SKM-1 (cell line): Measurements from ENCODE around the gene MGLL.
A peak's percentile ranks its signal among the peaks of the same experiment; 100 is the strongest.

Experiments used
- DNase-seq: peaks from one replicate; lab custom pipeline; 2025; ENCODE audit not compliant: unreplicated experiment; lab: John Stamatoyannopoulos, UW

Gene MGLL

DNA sequence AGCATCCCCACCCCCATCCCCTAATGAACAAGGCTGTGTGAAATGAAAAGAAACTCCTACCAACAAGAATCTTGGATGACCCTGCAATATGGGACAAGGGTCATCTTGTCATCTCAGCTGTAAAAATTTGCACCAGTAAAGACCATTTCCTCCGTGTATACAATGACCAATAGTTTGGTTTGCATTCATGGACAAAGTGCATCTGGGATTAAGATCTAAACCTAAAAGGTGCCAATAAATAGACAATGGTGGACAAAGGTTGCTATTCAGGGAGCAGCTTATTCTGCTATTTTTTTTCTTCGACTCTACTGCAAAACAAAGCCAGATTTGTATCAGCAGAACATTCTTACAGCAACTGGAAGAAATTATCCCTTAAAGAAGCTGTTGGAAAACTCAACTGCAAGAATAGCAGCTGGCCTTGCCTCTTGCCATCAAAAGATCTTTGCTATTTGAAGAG is 8.0 kb downstream of the MGLL start:
- DNase-seq, result no peak

- no peak for DNase-seq
Observed at GRCh38 chr3:127812151-127812550, 10.2 kb downstream of the MGLL start.

DNA sequence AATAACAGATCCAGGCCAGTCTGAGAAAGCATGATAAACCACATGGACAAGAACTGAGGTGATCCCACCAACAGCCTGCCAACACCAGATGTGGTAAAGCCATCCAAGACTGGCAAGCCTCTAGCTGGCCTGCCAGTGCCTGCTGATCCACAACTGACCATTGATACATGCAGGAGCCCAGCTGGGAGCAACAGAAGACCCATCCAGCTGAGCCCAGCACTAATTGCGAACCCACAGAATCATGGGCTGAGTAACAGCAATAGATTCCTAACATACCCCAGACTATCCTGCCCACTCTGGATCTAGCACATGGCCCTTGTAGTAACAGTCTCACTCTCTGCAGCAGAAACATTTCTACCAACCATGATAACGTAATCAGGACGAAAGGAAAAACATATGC is 10.6 kb downstream of the MGLL start:
- no peak for DNase-seq

- DNase-seq, result no peak
Observed at GRCh38 chr3:127809611-127810010, 12.7 kb downstream of the MGLL start.

GRCh38 chr3:127809211-127809610 is 13.1 kb downstream of the MGLL start:
- no peak for DNase-seq

GRCh38 chr3:127808197-127808596 is 14.1 kb downstream of the MGLL start:
- no peak for DNase-seq

DNA sequence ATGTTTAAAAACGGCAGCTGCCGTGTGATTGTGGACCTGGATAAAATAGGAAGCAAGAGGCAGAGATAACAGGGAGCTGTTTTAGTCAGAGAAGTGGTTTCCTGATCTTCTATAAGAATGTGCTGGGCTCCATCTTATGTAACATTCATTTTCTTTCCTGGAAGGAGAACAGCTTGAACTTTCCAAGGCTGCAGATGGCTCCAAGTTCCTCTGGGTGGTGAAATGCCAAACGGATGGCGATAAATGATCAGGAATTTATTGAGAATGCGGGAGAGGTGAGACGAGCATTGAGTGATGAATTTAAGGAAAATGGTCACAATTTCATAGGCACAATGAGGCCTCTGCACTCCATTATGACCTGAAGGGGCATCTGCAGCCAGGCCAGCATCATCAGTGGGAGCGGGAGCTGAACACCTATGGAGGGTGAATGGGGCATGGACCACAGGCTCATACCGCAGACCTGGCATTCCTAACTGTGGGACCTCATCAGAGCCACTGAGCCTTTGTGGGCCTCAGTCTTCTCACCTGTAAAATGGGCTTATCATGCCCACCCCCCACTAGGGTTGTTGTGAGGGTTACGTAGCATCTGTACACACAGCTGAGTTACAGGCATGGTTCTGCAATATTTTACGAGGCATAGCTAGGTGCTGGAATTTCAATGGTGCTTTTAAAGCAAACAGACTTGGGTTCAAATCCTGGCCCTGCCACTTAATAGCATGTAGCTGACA is 17.1 kb downstream of the MGLL start:
- DNase-seq, result no peak

DNA sequence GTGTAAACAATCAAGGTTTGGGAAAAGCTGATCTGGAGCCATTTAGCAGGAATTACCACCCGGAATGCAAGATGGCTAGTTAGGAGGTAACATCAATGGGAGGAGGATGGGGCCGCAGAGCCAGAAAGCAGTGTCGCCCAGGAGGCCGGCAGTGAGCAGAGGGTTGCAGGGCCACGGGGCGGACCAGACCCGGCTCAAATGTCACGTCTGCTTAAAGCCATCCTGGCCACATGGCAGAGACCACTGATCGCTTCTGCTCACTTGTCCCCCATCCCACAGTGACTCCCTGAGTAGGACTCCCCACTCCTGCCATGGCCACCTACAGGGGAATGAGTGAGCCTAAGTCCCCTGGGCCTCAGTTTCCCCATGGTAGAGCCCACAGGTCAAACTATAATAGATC is 18.2 kb downstream of the MGLL start:
- no peak for DNase-seq

DNA sequence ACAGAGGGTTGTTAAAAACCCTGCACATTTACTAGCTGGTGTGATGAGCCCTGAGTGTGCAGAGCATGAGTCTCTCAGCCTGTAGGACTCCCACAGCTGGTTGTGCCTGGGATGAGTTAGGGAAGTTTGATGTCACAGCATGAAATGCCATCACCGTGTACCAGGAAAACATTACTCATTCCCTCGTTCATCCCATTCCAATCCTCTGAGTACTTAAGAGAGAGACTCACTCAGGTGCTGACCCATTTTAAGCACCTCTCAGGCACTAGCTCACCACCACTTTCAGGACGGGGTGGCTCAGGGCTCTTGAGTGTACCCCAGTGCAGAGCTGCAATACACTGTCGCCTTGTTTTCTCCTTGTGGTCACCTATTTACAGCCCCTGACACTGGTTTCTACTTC is 18.7 kb downstream of the MGLL start:
- DNase-seq, result no peak

DNA sequence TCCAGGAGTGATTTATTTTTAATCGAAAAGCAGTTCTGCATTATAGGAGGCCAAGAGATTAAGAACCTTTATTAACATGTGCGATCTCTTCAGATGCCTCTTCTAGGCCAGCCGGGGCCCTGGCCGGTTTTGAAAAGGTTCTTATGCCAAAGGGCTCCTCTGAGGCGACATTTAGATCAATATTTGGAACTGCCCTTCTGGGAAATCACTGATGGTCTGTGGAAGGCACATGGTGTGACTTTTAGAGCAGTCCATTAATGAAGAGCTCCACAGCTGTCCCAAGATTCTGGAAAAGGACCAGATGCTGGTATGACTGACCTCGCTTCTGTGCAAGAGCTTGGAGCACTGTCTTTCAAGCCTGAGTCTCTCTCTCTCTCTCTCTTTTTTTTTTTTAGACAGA is 19.7 kb downstream of the MGLL start:
- DNase-seq, result no peak

- DNase-seq, result no peak
Observed at GRCh38 chr3:127801731-127802313, 20.5 kb downstream of the MGLL start.

DNA sequence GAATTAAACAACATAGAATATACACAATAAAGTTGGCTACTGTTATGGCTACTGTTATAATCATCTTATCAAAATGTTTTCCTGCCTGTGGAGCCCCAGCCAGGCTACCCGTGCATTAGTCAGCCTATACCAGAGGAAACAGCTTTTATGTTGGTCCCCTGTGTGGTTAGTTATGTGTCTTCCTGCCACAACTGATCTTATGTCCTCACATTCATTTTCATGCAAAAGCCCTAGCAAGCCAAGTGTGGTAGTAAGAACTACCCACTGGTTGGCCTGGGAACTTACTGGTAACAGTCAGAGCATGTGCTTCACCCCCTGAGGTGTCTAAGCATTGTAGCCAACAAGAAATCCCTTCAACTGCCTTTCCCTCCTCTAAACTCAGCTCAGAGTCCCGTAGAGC is 21.8 kb downstream of the MGLL start:
- DNase-seq, result peak; percentile 52

DNA sequence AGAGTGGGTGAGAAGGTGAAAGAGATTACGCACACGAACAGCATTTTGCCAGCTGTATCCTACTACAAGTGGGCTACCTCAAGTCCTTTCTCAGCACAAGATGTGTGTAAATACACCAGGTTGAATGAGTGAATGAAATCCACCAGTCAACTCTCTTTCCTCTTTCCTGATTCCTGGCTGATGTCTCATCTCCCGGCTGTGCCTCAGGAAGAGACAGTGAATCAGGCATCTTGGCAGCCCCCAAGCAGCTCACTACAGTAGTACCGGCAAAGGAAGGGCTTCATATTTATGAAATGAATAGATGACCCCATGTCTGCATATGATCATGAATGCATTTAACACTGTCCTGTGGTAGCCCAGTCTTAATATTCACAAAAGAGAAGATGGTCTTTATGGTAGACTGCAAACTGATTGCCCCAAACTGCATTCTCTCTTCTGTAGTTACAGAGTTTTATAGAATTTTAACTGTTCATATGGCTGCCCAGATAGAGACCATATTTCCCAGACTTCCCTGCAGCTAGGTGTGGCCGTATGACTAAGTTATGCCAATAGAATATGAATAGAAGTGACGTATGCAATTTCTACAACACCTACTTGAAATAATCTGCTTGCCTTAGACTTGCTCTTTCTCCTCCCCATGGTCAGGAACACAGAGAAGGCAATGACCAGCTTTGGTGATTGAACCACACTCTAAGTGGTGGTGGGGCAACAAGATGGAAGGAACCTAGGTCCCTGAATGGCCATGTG is 22.7 kb downstream of the MGLL start:
- no peak for DNase-seq

GRCh38 chr3:127798716-127799115 is 23.6 kb downstream of the MGLL start:
- no peak for DNase-seq

- no peak for DNase-seq
Observed at GRCh38 chr3:127796831-127797150, 25.5 kb downstream of the MGLL start.

GRCh38 chr3:127796045-127796830 is 26.1 kb downstream of the MGLL start:
- DNase-seq, result no peak

GRCh38 chr3:127794972-127795371 is 27.3 kb downstream of the MGLL start:
- DNase-seq, result no peak

GRCh38 chr3:127794402-127794801 is 27.9 kb downstream of the MGLL start:
- DNase-seq, result no peak

DNA sequence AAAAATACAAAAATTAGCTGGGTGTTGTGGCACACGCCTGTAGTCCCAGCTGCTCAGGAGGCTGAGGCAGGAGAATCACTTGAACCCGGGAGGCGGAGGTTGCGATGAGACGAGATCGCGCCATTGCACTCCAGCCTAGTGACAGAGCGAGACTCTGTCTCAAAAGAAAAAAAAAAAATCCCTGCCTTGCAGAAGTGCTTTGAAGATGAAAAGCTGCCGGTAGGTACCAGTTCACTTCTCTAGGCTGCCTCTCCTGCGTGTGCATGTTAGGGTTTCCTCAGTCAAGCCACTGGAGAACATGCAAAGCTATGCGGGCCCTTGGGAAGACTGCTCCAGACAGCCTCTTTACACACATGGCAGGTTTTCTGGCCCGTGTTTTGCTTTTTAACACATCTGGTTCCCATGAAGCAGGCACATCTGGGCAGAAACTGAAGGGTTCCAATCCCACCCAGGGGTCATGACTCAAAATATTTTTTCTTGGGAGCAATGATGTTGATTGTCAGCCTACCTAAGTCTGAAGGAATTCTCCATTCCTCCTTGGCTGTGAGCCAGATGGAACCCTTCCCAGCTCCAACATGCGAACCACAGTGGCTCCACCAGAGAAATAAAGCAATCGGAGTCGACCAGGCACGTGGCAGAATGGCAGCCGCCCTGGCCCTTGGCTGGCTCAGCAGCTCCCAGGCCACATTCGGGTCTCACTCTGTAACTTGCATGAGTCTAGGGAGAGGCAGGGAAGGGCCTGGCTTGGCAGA is 29.6 kb downstream of the MGLL start:
- no peak for DNase-seq

GRCh38 chr3:127791221-127791913 is 30.9 kb downstream of the MGLL start:
- no peak for DNase-seq
